AG04450 (cell line): ENCODE measurements around the gene PILRA. TPM values are rescaled to one million over a fixed set of nuclear protein-coding genes. Genes with fewer than 3 reads are reported as not detected.
"Not testable (repeated sequence)": the region's sequence is repeated elsewhere in the genome, so short reads cannot be mapped to it uniquely, and the experiment has no call there.

Experiments used
- CTCF ChIA-PET: fragments of 300-600, 350-600 bp; formaldehyde crosslinking; extraction: SDS; loops from one replicate; lab custom pipeline; 2022; ENCODE audit warnings: antibody characterized with exemption, inconsistent platforms; lab: Charles Lee
- POLR2A ChIA-PET: fragments of 350-600 bp; formaldehyde crosslinking; extraction: SDS; loops from one replicate; lab custom pipeline; 2021; ENCODE audit warnings: antibody characterized with exemption, inconsistent platforms; lab: Yijun Ruan, JAX
- DNase-seq: peaks from one replicate; pipeline ENCODE4 v3.0.0-alpha.2; 2011; ENCODE audit warnings: low read depth, low spot score
- H3K27ac ChIP-seq: one replicate; pipeline ENCODE4 v1.5.1; 2012; ENCODE audit warnings: low read depth, low read length, control low read depth
- H3K27me3 ChIP-seq: one replicate; pipeline ENCODE4 v1.6.0; 2012; ENCODE audit warnings: low read length; ENCODE audit not compliant: control insufficient read depth, insufficient read depth
- H3K4me3 ChIP-seq: 2 replicates; pipeline ENCODE4 v1.5.1; 2011; ENCODE audit warnings: mild to moderate bottlenecking, low read depth, low read length, control low read depth
- H3K9me3 ChIP-seq: 2 replicates; pipeline ENCODE4 v1.5.1; 2012; ENCODE audit warnings: low read length; ENCODE audit not compliant: control insufficient read depth, insufficient read depth
- CTCF ChIP-seq: IDR thresholded peaks from 2 replicates; pipeline ENCODE4 v1.5.1; 2011; ENCODE audit warnings: low read depth, low read length, control low read depth, inconsistent platforms
- polyA minus RNA-seq: library from RNA; depleted of rRNA, polyadenylated mRNA; stranded (reverse); fragments of >200 nt; gene quantifications from 2 replicates; pipeline ENCODE4 v1.2.3, GENCODE V29; 2011; rRNA and poly(A)+ RNA removed
- polyA plus RNA-seq: library from polyadenylated mRNA; depleted of rRNA; stranded (reverse); fragments of >200 nt; gene quantifications from 2 replicates; pipeline ENCODE4 v1.2.3, GENCODE V29; 2011; rRNA removed

PILRA gene
- polyA plus RNA-seq (0.30 and 0.37 TPM in 2 replicates), polyA minus RNA-seq (0.41 TPM in 1 of 2 replicates, not detected in the other)

GRCh38 chr7:100373261-100373831 lies at the start of gene PILRA:
PILRA (plus strand) TSS chr7:100373487; CDS start chr7:100373657, 170 bp downstream.
- H3K4me3 ChIP-seq: no peak within 1 kb of the TSS
- no peak within 1 kb of the TSS for H3K27ac ChIP-seq
- no peak for DNase-seq
- ChIA-PET CTCF (no interaction called here), POLR2A (no interaction called here)
- TF ChIP-seq CTCF: no peak
- no peaks in the 10 kb centered on the region for H3K9me3 ChIP-seq
- H3K27me3 ChIP-seq: no peaks in the 10 kb centered on the region

- H3K4me3 ChIP-seq, CTCF ChIA-PET, H3K9me3 ChIP-seq, POLR2A ChIA-PET, DNase-seq, H3K27ac ChIP-seq, H3K27me3 ChIP-seq: not testable (repeated sequence)
These were observed 49.1 kb upstream of the PILRA start for GRCh38 chr7:100324194-100324593.

- DNase-seq, CTCF ChIA-PET, POLR2A ChIA-PET, H3K9me3 ChIP-seq, H3K27me3 ChIP-seq, H3K27ac ChIP-seq, H3K4me3 ChIP-seq: not testable (repeated sequence)
These were observed 47.6 kb upstream of the PILRA start for GRCh38 chr7:100325671-100326070.

GRCh38 chr7:100326914-100327313 lies 46.4 kb upstream of the PILRA start:
- H3K9me3 ChIP-seq, H3K27ac ChIP-seq, H3K27me3 ChIP-seq, CTCF ChIA-PET, H3K4me3 ChIP-seq, POLR2A ChIA-PET, DNase-seq: not testable (repeated sequence)

GRCh38 chr7:100335566-100336466 lies 37.5 kb upstream of the PILRA start:
- H3K9me3 ChIP-seq, CTCF ChIA-PET, H3K27me3 ChIP-seq, POLR2A ChIA-PET: not testable (repeated sequence)
- peak; percentile 73 for DNase-seq
- Histone ChIP-seq H3K27ac (peak overlapping the region; percentile 90), H3K4me3 (peak overlapping the region; percentile 71)

GRCh38 chr7:100338083-100338696 lies 35.1 kb upstream of the PILRA start:
- POLR2A ChIA-PET: interaction anchor here (0.6 kb wide), 1 partner anchor 106 kb away, joined by 5 read pairs; no protein-coding TSS in a partner anchor
- H3K9me3 ChIP-seq, CTCF ChIA-PET, DNase-seq, H3K27me3 ChIP-seq, H3K27ac ChIP-seq, H3K4me3 ChIP-seq: not testable (repeated sequence)

- H3K4me3 ChIP-seq, H3K9me3 ChIP-seq, H3K27ac ChIP-seq, H3K27me3 ChIP-seq, POLR2A ChIA-PET, CTCF ChIA-PET, DNase-seq: not testable (repeated sequence)
These were observed 32.0 kb upstream of the PILRA start for GRCh38 chr7:100341286-100341685.
